ENCODE measurements around the gene TPPP. TPM values are rescaled to one million over a fixed set of nuclear protein-coding genes. Genes with fewer than 3 reads are reported as not detected.

The TPPP gene
- polyA plus RNA-seq, 2 of the 4 experiments (the other 2 are of a cell fraction) = 1.0 to 1.4 TPM

DNA sequence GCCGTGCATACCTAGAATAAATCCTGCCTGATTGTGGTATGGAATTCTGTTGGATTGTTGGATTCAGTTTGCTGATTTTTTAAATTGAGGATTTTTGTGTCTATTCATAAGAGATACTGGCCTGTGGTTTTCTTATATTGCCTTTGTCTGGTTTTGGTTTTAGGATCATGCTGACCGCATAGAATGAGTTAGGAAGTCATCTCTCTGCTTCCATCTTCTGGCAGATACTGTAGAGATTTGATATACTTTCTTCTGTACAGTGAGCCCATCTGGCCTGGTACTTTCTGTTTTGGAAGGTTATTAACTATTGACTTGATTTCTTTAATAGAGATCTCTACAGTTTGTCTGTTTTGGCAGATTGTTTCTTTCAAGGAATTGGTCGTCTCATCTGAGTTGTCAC, 66.3 kb downstream of the TPPP start:
- ATAC-seq (no peak), DNase-seq (ENCODE audit: low read depth in 1 of 2, low spot score in 1 of 2) (no peak), FAIRE-seq (no peak)
- CTCF ChIA-PET = interaction anchor here (0.9 kb wide), 1 partner anchor 14 kb away, joined by 3 read pairs; no protein-coding TSS in a partner anchor
- 84% methylated on average over 3 of the region's 3 CpGs for WGBS (ENCODE audit: missing lambda C conversion rate)
- Histone ChIP-seq H3K9me3 (no peaks in the 10 kb centered on the region), H3K4me1 (no peaks in the 10 kb centered on the region), H3K27ac (no peak overlapping the region), H3K4me3 (no peak overlapping the region), H3K4me2 (no peak overlapping the region)
- POLR2A ChIA-PET = no interaction called here
- TF ChIP-seq CHD4 (IDR thresholded peaks at IDR 0.05; ENCODE audit: borderline replicate concordance) (no peak), MAFK (IDR thresholded peaks at IDR 0.05; ENCODE audit: partially characterized antibody) (no peak), HOXA7 (CRISPR knock-in tag; IDR thresholded peaks at IDR 0.05) (no peak), JUN (IDR thresholded peaks at IDR 0.05) (no peak), ZC3H11A (IDR thresholded peaks at IDR 0.05) (no peak), EP300 (IDR thresholded peaks at IDR 0.05) (no peak), RCOR1 (IDR thresholded peaks at IDR 0.05; ENCODE audit: low read depth, low read length) (no peak), SREBF2 (IDR thresholded peaks at IDR 0.05) (no peak)
- TF ChIP-seq, protein P1, sequence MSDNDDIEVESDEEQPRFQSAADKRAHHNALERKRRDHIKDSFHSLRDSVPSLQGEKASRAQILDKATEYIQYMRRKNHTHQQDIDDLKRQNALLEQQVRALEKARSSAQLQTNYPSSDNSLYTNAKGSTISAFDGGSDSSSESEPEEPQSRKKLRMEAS (IDR thresholded peaks at IDR 0.05) = no peak
- TF ChIP-seq, protein P2, sequence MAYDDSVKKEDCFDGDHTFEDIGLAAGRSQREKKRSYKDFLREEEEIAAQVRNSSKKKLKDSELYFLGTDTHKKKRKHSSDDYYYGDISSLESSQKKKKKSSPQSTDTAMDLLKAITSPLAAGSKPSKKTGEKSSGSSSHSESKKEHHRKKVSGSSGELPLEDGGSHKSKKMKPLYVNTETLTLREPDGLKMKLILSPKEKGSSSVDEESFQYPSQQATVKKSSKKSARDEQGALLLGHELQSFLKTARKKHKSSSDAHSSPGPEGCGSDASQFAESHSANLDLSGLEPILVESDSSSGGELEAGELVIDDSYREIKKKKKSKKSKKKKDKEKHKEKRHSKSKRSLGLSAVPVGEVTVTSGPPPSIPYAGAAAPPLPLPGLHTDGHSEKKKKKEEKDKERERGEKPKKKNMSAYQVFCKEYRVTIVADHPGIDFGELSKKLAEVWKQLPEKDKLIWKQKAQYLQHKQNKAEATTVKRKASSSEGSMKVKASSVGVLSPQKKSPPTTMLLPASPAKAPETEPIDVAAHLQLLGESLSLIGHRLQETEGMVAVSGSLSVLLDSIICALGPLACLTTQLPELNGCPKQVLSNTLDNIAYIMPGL (CRISPR knock-in tag; IDR thresholded peaks at IDR 0.05; ENCODE audit: borderline replicate concordance) = no peak
- TF ChIP-seq, protein P3, sequence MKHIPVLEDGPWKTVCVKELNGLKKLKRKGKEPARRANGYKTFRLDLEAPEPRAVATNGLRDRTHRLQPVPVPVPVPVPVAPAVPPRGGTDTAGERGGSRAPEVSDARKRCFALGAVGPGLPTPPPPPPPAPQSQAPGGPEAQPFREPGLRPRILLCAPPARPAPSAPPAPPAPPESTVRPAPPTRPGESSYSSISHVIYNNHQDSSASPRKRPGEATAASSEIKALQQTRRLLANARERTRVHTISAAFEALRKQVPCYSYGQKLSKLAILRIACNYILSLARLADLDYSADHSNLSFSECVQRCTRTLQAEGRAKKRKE (CRISPR knock-in tag; IDR thresholded peaks at IDR 0.05; ENCODE audit: low read depth) = no peak
- TF ChIP-seq, protein P4, sequence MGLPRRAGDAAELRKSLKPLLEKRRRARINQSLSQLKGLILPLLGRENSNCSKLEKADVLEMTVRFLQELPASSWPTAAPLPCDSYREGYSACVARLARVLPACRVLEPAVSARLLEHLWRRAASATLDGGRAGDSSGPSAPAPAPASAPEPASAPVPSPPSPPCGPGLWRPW (IDR thresholded peaks at IDR 0.05) = no peak

DNA sequence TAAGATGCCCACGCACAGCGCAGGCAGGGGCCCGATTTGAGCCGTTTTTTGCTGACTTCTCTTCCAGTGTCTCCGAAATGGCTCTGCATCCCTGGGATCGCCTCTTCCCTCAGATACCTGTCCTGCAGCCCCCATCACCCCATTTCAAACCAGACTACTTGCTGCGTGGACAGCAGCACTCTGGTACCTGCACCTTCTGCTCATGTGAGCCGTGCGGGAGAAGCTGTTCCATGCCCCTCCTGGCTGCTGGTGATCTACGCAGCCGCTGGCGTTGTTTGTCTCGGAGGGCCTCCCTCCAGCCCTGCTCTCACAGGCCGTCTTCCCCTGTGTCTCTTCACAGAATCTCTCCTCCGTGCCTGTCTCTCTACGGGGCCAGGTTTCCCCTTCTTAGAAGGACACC, 67.6 kb downstream of the TPPP start:
- TF ChIP-seq ESRRA (IDR thresholded peaks at IDR 0.05; ENCODE audit: borderline replicate concordance, low read length) (no peak), CHD4 (IDR thresholded peaks at IDR 0.05; ENCODE audit: borderline replicate concordance) (no peak), HOXB5 (CRISPR knock-in tag; IDR thresholded peaks at IDR 0.05) (no peak), RAD21 (conservative IDR thresholded peaks at IDR 0.05 in 1 of 2, IDR thresholded peaks at IDR 0.05 in 1 of 2) (no peak), KDM5A (IDR thresholded peaks at IDR 0.05) (no peak), MYC (IDR thresholded peaks at IDR 0.05; ENCODE audit: borderline replicate concordance, low read length) (no peak), NPAS2 (CRISPR knock-in tag; IDR thresholded peaks at IDR 0.05; ENCODE audit: borderline replicate concordance) (no peak), HDAC2 (IDR thresholded peaks at IDR 0.05) (no peak), ZSCAN20 (CRISPR knock-in tag; IDR thresholded peaks at IDR 0.05) (no peak)
- TF ChIP-seq, protein P3 (CRISPR knock-in tag; IDR thresholded peaks at IDR 0.05; ENCODE audit: low read depth) = no peak
- POLR2A ChIA-PET = no interaction called here
- Histone ChIP-seq H3K4me3 (no peak overlapping the region), H3K9me3 (no peaks in the 10 kb centered on the region), H3K4me1 (no peaks in the 10 kb centered on the region), H3K27ac (no peak overlapping the region), H3K4me2 (no peak overlapping the region)
- CTCF ChIA-PET = no interaction called here
- FAIRE-seq (no peak), DNase-seq (ENCODE audit: low read depth in 1 of 2, low spot score in 1 of 2) (no peak), ATAC-seq (no peak)
- WGBS (ENCODE audit: missing lambda C conversion rate) = 95% methylated on average over 16 of the region's 16 CpGs

DNA sequence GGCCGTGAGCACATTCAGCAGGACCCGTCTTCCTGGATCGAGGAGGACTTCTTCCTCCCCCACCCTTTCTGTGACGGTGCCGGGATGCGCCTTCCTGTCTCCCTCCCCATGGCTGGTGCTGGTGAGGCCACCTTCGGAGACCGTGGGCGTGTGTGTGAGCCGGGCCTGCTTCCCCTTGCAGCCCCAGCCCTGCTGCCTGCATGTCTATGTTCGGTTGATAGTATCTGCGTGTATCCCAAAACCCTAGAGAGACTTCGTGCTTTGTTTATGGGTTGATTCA, 68.3 kb downstream of the TPPP start:
- Histone ChIP-seq H3K4me2 (no peak overlapping the region), H3K27ac (no peak overlapping the region), H3K4me1 (no peaks in the 10 kb centered on the region), H3K9me3 (no peaks in the 10 kb centered on the region), H3K4me3 (no peak overlapping the region)
- no peak for DNase-seq (ENCODE audit: low read depth in 1 of 2, low spot score in 1 of 2)
- no peak for FAIRE-seq
- POLR2A ChIA-PET = no interaction called here
- WGBS (ENCODE audit: missing lambda C conversion rate) = 91% methylated on average over 13 of the region's 13 CpGs
- ATAC-seq = no peak
- CTCF ChIA-PET = no interaction called here
- no peak for TF ChIP-seq ZC3H11A (IDR thresholded peaks at IDR 0.05)
- TF ChIP-seq MAZ (IDR thresholded peaks at IDR 0.05; ENCODE audit: borderline replicate concordance, low read depth, low read length) = no peak
- TF ChIP-seq, protein P5, sequence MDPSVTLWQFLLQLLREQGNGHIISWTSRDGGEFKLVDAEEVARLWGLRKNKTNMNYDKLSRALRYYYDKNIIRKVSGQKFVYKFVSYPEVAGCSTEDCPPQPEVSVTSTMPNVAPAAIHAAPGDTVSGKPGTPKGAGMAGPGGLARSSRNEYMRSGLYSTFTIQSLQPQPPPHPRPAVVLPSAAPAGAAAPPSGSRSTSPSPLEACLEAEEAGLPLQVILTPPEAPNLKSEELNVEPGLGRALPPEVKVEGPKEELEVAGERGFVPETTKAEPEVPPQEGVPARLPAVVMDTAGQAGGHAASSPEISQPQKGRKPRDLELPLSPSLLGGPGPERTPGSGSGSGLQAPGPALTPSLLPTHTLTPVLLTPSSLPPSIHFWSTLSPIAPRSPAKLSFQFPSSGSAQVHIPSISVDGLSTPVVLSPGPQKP (IDR thresholded peaks at IDR 0.05; ENCODE audit: low read depth, low read length) = no peak
- TF ChIP-seq ESRRA (IDR thresholded peaks at IDR 0.05; ENCODE audit: borderline replicate concordance, low read length) = no peak
- no peak for TF ChIP-seq POLR2A (IDR thresholded peaks at IDR 0.05; ENCODE audit: low read length)
- no peak for TF ChIP-seq NR3C1 (IDR thresholded peaks at IDR 0.05)
- TF ChIP-seq, protein P1 (IDR thresholded peaks at IDR 0.05) = no peak
- no peak for TF ChIP-seq HEYL (CRISPR knock-in tag; IDR thresholded peaks at IDR 0.05)
- TF ChIP-seq CBX2 (IDR thresholded peaks at IDR 0.05; ENCODE audit: borderline replicate concordance, low read depth) = no peak
- no peak for TF ChIP-seq GATA3 (IDR thresholded peaks at IDR 0.05; ENCODE audit: borderline replicate concordance)
- no peak for TF ChIP-seq FOSL2 (IDR thresholded peaks at IDR 0.05)
- no peak for TF ChIP-seq FOSL2 (CRISPR knock-in tag; IDR thresholded peaks at IDR 0.05)
- no peak for TF ChIP-seq KDM5A (IDR thresholded peaks at IDR 0.05)
- no peak for TF ChIP-seq ZNF302 (CRISPR knock-in tag; IDR thresholded peaks at IDR 0.05)
- TF ChIP-seq FOSB (CRISPR knock-in tag; IDR thresholded peaks at IDR 0.05) = no peak
- no peak for TF ChIP-seq RNF2 (IDR thresholded peaks at IDR 0.05; ENCODE audit: borderline replicate concordance, low read depth)
- no peak for TF ChIP-seq JUNB (IDR thresholded peaks at IDR 0.05)
